ENCODE data around the gene THOC3. TPM values are rescaled to one million over a fixed set of nuclear protein-coding genes. Genes with fewer than 3 reads are reported as not detected.
"Not testable (repeated sequence)": the region's sequence is repeated elsewhere in the genome, so short reads cannot be mapped to it uniquely, and the experiment has no call there.

Gene THOC3, protein sequence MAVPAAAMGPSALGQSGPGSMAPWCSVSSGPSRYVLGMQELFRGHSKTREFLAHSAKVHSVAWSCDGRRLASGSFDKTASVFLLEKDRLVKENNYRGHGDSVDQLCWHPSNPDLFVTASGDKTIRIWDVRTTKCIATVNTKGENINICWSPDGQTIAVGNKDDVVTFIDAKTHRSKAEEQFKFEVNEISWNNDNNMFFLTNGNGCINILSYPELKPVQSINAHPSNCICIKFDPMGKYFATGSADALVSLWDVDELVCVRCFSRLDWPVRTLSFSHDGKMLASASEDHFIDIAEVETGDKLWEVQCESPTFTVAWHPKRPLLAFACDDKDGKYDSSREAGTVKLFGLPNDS
- 63.0 and 67.0 TPM in 2 replicates for total RNA-seq (2021)
- Bru-seq, nascent RNA = percentile 40 among the genes with signal in this experiment
- percentile 44 among the genes with signal in this experiment for BruChase-seq, experiment 1, labeled RNA remaining after a 2-hour chase
- percentile 51 among the genes with signal in this experiment for BruChase-seq, experiment 2, labeled RNA remaining after a 6-hour chase
- long read RNA-seq, transcript THOC3-201 (6 exons, 1,589 nt) = major isoform, 292 of 304 reads
- long read RNA-seq, partial matches to known transcripts = 4 of 304 reads
- long read RNA-seq, other reads (novel, unspliced or antisense) = 8 of 304 reads

DNA sequence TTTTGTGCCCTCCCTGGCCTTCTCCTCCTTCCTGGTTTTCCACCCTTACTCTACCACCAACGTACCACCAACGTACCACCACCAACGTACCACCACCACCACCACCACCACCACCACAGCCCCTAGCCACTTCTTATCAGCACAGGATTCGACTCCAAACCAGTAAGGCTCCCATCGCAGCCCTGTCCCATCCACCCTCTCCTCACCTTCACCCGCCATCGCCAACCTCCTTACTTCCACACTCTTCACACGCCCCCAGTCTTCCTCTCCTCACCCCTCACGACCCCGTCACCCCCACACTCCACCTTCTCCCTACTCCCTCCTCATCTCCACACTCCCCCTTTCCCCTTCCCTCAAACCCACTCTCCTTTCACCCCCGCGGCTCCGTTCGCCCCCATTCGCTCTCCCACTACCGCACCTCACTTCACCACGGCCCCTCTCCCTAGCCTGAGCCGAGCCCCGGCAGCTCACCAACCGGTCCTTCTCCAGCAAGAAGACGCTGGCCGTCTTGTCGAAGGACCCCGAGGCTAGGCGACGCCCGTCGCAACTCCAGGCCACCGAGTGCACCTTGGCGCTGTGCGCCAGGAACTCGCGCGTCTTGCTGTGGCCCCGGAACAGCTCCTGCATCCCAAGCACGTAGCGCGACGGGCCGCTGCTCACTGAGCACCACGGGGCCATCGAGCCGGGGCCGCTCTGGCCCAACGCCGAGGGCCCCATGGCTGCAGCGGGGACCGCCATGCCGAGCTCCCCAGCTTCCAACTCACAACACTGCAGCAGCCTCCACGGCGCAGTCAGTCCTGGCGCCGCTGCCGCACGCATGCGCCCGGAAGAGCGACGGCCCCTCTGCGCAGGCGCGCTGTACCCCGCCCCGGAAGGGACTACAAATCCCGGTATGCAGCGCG is at the start of gene THOC3:
Gene THOC3 (minus strand): TSS at position 845 of the 902 bp plus-strand sequence. CDS start 107 bp downstream, at position 738.
- peak; percentile 70 for DNase-seq (ENCODE audit: low spot score)
- H3K4me1 ChIP-seq (ENCODE audit: insufficient read depth, low read length, poor library complexity, severe bottlenecking); H3K27me3 ChIP-seq (replicated peaks; ENCODE audit: insufficient read depth, low read depth, low read length, poor library complexity); intact Hi-C loops (cut with micrococcal nuclease; ENCODE audit: unreplicated experiment); H3K9me3 ChIP-seq (ENCODE audit: low read depth, low read length, poor library complexity, severe bottlenecking); H3K36me3 ChIP-seq (ENCODE audit: insufficient read depth, low read length, poor library complexity, severe bottlenecking); H3K27ac ChIP-seq (ENCODE audit: low read depth, low read length, poor library complexity, severe bottlenecking); CTCF ChIA-PET; POLR2A ChIA-PET (ENCODE audit: low non-redundant PET); BruUV-seq (replicated peaks): not testable (repeated sequence)
- H3K4me3 ChIP-seq (ENCODE audit: low read depth, low read length, poor library complexity, severe bottlenecking) = peak within 1 kb of the TSS; percentile 51

DNA sequence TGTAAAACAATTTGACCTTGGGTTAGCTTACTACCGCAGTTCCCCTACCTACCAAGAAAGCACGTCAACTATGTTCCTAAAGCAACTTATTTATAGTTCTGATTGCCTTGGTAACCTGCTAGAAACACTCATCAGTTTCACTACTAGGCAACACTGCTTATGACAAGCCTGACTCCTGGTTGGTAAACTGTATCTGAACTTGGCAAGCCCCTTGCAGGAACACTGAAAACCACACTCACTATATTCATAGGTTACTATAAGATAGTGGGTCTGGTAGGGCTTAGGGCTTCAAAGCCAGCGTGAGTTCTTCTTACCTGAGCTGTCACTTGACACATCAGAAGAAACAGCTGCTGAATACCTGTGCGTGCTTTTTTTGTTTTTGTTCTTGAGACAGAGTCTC is 49.2 kb upstream of the THOC3 start:
- intact Hi-C loops (cut with micrococcal nuclease; ENCODE audit: unreplicated experiment); H3K9me3 ChIP-seq (ENCODE audit: low read depth, low read length, poor library complexity, severe bottlenecking); H3K36me3 ChIP-seq (ENCODE audit: insufficient read depth, low read length, poor library complexity, severe bottlenecking); H3K27me3 ChIP-seq (replicated peaks; ENCODE audit: insufficient read depth, low read depth, low read length, poor library complexity); CTCF ChIA-PET; POLR2A ChIA-PET (ENCODE audit: low non-redundant PET); H3K4me3 ChIP-seq (ENCODE audit: low read depth, low read length, poor library complexity, severe bottlenecking); DNase-seq (ENCODE audit: low spot score); H3K4me1 ChIP-seq (ENCODE audit: insufficient read depth, low read length, poor library complexity, severe bottlenecking); BruUV-seq (replicated peaks); H3K27ac ChIP-seq (ENCODE audit: low read depth, low read length, poor library complexity, severe bottlenecking): not testable (repeated sequence)

DNA sequence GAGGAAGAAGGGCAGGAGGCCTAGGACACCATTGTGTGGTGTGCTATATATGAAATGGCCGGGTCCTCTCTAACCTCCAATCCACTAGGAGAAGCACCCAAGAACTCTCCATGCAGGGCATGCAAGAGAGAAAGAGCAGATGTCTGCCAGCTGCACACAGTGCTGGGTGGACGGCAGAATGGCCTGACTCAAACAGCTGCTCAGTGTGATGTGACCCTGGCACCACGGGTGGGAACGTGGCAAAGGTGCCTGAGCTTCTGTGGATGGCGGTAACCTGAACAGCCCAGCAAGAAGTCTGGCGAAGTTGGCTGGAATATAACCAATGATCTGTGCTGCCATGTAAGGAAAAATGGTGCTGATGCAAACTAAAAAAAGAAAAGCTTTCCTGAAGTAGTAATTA is 46.2 kb upstream of the THOC3 start:
- intact Hi-C loops (cut with micrococcal nuclease; ENCODE audit: unreplicated experiment); H3K4me3 ChIP-seq (ENCODE audit: low read depth, low read length, poor library complexity, severe bottlenecking); H3K27ac ChIP-seq (ENCODE audit: low read depth, low read length, poor library complexity, severe bottlenecking); BruUV-seq (replicated peaks); DNase-seq (ENCODE audit: low spot score); H3K9me3 ChIP-seq (ENCODE audit: low read depth, low read length, poor library complexity, severe bottlenecking); POLR2A ChIA-PET (ENCODE audit: low non-redundant PET); H3K36me3 ChIP-seq (ENCODE audit: insufficient read depth, low read length, poor library complexity, severe bottlenecking); H3K4me1 ChIP-seq (ENCODE audit: insufficient read depth, low read length, poor library complexity, severe bottlenecking); CTCF ChIA-PET; H3K27me3 ChIP-seq (replicated peaks; ENCODE audit: insufficient read depth, low read depth, low read length, poor library complexity): not testable (repeated sequence)

DNA sequence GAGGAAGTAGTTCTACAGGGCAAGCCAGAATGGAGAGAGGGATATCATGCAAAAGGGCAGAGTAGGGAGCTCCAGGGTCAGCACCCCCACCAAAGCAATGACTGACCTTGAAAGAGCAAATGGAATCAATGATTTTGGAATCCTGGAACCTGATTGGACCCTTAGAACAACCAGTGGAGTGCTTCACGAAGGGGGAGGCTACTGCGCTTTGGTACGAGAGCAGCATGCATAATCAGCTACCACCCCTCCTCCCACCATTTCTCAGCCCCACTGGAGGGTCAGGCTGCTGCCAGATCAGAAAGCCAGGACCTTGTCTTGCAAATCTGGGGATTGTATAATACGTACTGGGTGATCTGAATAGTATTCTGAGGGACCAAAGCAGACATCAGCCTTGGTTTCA is 43.0 kb upstream of the THOC3 start:
- H3K9me3 ChIP-seq (ENCODE audit: low read depth, low read length, poor library complexity, severe bottlenecking); H3K27ac ChIP-seq (ENCODE audit: low read depth, low read length, poor library complexity, severe bottlenecking); POLR2A ChIA-PET (ENCODE audit: low non-redundant PET); CTCF ChIA-PET; DNase-seq (ENCODE audit: low spot score); BruUV-seq (replicated peaks); H3K4me3 ChIP-seq (ENCODE audit: low read depth, low read length, poor library complexity, severe bottlenecking); H3K27me3 ChIP-seq (replicated peaks; ENCODE audit: insufficient read depth, low read depth, low read length, poor library complexity); H3K36me3 ChIP-seq (ENCODE audit: insufficient read depth, low read length, poor library complexity, severe bottlenecking); intact Hi-C loops (cut with micrococcal nuclease; ENCODE audit: unreplicated experiment); H3K4me1 ChIP-seq (ENCODE audit: insufficient read depth, low read length, poor library complexity, severe bottlenecking): not testable (repeated sequence)

DNA sequence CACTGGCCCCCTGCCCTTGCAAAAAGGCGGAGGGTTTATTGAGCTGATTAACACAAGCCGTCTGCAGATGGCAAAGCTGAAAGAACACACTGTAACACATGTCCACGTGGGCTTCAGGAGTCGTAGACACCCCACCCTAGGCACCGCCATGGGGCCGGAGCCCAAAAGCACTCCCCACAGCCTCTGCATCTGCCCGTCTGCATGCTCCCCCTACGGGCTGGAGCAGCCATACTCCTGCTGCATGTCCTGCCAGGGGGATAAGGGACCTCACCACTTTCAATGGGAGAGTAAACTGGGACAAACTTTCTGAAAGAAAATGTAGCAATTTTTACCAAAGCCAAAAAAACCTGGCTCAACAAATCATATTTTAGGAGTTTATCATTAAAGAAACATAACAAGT is 42.1 kb upstream of the THOC3 start:
- POLR2A ChIA-PET (ENCODE audit: low non-redundant PET); H3K4me3 ChIP-seq (ENCODE audit: low read depth, low read length, poor library complexity, severe bottlenecking); H3K27ac ChIP-seq (ENCODE audit: low read depth, low read length, poor library complexity, severe bottlenecking); H3K27me3 ChIP-seq (replicated peaks; ENCODE audit: insufficient read depth, low read depth, low read length, poor library complexity); CTCF ChIA-PET; H3K9me3 ChIP-seq (ENCODE audit: low read depth, low read length, poor library complexity, severe bottlenecking); intact Hi-C loops (cut with micrococcal nuclease; ENCODE audit: unreplicated experiment); H3K36me3 ChIP-seq (ENCODE audit: insufficient read depth, low read length, poor library complexity, severe bottlenecking); BruUV-seq (replicated peaks); H3K4me1 ChIP-seq (ENCODE audit: insufficient read depth, low read length, poor library complexity, severe bottlenecking); DNase-seq (ENCODE audit: low spot score): not testable (repeated sequence)

DNA sequence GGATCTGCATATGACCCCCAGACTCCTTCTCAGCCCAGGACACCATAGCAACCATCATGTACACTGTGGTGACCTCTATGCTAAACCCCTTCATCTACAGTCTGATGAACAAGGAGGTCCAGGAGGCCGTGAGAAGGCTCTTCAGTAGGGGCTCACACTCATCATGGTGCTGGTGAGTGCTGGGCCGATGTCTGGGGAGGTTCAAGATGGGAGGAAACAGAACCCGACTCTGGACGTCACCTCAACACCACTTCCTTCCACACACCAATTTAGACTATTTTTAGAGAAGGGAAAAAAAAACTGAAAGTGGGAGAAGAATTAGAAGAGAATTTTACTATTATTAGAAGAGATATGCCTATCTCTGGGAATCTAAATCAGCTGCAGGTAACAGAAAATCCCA is 39.1 kb upstream of the THOC3 start:
- BruUV-seq (replicated peaks); H3K27me3 ChIP-seq (replicated peaks; ENCODE audit: insufficient read depth, low read depth, low read length, poor library complexity); CTCF ChIA-PET; H3K36me3 ChIP-seq (ENCODE audit: insufficient read depth, low read length, poor library complexity, severe bottlenecking); intact Hi-C loops (cut with micrococcal nuclease; ENCODE audit: unreplicated experiment); H3K9me3 ChIP-seq (ENCODE audit: low read depth, low read length, poor library complexity, severe bottlenecking); H3K4me1 ChIP-seq (ENCODE audit: insufficient read depth, low read length, poor library complexity, severe bottlenecking); H3K27ac ChIP-seq (ENCODE audit: low read depth, low read length, poor library complexity, severe bottlenecking); POLR2A ChIA-PET (ENCODE audit: low non-redundant PET); DNase-seq (ENCODE audit: low spot score); H3K4me3 ChIP-seq (ENCODE audit: low read depth, low read length, poor library complexity, severe bottlenecking): not testable (repeated sequence)

DNA sequence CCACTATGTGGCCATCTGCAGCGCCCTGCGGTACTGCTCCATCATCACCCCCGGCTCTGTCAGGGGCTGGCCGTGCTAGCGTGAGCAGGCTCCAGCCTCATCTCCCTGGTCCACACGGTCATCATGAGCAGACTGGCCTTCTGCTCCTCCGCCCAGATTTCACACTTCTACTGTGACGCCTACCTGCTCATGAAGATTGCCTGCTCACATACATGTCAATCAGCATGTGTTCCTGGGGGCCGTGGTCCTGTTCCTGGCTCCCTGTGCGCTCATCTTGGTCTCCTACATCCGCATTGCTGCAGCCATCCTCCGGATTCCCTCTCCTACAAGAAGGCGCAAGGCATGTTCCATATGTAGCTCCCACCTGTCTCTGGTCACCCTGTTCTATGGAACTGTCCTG is 38.7 kb upstream of the THOC3 start:
- intact Hi-C loops (cut with micrococcal nuclease; ENCODE audit: unreplicated experiment); H3K27me3 ChIP-seq (replicated peaks; ENCODE audit: insufficient read depth, low read depth, low read length, poor library complexity); H3K9me3 ChIP-seq (ENCODE audit: low read depth, low read length, poor library complexity, severe bottlenecking); DNase-seq (ENCODE audit: low spot score); POLR2A ChIA-PET (ENCODE audit: low non-redundant PET); H3K36me3 ChIP-seq (ENCODE audit: insufficient read depth, low read length, poor library complexity, severe bottlenecking); H3K27ac ChIP-seq (ENCODE audit: low read depth, low read length, poor library complexity, severe bottlenecking); BruUV-seq (replicated peaks); CTCF ChIA-PET; H3K4me3 ChIP-seq (ENCODE audit: low read depth, low read length, poor library complexity, severe bottlenecking); H3K4me1 ChIP-seq (ENCODE audit: insufficient read depth, low read length, poor library complexity, severe bottlenecking): not testable (repeated sequence)

Data from A673 (cell line).